NCI-H1048 (cell line): Measurements from ENCODE around the gene DCTN3.

Experiments used
- DNase-seq: peaks from one replicate; lab custom pipeline; 2025; lab: John Stamatoyannopoulos, UW

Gene DCTN3

DNA sequence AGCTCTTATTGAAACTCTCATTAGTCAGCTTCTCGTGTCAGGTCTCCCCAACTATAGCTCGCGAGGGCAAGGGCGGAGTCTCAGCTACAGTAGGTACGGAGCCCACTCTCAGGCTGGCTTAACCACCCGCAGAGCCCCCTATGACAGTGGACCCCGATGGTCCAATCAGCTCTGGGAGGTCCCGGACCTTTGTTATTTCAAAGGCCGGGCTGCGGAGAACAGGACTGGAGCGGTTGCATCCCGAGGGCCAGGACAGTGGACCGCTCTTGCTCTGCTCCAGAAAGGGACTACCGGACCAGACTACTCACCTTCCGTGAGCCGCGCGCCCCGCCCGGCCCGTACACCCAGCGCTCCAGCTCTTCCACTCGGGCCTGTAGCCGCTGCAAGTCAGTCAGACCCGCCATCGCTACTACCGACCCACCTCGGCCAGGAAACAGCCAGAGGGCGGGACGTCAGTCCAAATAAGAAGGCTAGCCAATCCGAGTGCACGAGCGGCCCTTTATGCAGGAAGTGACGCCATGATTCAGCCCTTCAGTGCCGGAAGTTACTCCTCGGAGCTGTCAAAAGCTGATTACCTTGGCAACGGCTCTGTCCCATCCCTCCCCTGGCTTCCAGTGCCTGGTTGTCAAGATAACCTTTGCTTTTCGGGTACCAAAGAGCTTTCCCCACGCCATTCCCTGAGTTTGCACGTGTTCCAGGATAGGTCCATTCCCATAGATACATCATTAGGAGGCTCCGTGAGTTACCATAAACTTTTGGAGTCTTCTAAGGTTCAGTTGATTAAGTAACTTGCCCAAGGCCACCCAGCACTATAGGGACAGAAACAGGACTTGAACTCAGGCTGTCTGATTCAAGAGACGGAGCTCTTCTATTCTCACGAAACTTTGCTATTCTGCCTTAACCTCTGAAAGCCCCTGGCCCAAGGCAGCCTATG is at the start of gene DCTN3:
TSS of gene DCTN3 (minus strand) at position 435 of the 934 bp plus-strand sequence. CDS start at position 404, 31 bp downstream.
- DNase-seq: peak; percentile 93

DNA sequence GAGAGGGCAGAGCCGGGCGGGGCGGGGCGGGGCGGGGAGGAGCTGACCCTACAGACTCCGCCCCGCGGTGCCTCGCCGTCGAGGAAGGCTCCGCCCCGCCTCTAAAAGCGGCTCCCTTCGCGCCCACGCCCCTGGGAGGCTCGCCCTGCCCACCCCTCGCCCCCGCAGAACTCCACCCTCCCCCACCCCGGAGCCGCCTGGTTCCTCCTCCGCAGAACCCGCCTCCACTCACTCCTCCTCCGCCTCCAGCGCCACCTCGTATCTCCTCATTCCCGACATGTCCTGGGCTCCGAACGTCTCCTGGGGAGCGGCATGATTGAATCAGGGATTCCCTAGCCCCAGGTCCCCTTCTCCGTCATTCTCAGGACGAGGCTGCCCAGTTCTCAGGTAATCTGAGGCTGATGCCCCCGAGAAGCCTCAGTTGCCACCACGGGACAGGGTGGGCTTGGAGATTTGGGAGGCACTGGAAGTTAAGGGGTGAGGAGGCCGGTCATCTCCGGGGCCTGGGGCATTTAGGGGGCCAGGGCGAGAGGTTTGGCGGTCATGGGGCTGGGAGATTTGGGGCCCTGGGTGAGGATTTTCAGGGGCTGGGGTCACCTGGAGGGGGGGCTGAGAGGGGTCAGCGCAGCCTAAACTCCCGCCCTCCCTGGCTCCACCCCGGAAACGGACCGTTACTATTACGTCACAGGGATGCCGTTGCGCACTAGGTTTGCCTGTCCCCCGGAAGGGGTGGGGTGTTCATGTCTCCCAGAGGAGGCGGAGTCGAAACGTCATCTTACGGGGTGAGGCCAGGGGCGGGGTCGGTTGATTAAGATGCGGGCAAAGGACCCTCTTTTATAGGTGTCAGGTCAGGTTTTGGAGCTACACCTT is 45.3 kb upstream of the DCTN3 start:
- DNase-seq: peak; percentile 91

- DNase-seq: no peak
Measured at GRCh38 chr9:34665067-34665380, 44.7 kb upstream of the DCTN3 start.

GRCh38 chr9:34664281-34665066 is 44.2 kb upstream of the DCTN3 start:
- no peak for DNase-seq

GRCh38 chr9:34663303-34663605 is 43.0 kb upstream of the DCTN3 start:
- no peak for DNase-seq

DNA sequence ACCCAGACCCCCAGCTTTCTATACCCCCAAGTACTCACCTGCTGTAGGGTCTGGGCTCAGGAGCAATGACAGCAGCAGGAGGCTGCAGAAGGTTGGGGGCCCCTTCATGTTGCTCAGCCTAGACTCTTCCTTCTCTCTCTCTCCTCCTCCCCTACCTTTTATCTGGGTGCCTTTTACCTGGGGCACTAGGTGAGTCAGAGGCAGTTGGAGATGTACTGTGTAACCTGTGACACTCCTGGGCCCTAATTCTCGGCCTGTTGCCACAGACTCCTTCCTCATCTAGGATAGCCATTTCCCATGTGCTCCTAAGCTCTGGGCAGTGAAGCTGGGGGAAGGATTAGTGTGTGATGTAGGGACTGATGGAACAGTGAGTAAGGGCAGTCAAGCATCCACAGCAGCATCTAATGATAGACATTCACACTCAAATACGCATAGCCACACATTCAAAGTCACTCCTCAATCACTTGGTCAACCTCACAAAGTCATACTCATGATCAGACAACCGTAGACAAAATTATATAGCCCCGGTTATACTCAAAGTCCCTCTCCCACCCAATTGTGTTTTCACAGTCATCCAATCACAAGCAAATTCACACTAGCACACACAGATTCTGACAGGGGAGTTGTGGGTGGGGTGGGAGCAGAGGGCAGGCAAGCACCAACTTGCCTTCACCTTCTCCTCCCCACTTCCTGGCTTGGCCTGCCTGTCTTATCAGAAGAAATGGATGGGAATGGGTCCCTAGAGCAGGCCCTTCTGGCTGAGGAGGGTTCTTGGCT is 42.4 kb upstream of the DCTN3 start, which contains the start of gene CCL27:
TSS of gene CCL27 (minus strand) at position 132 of the 777 bp plus-strand sequence. CDS start at position 108, 24 bp downstream.
- DNase-seq: no peak

- no peak for DNase-seq
Measured at GRCh38 chr9:34659592-34660253, 39.4 kb upstream of the DCTN3 start.

DNA sequence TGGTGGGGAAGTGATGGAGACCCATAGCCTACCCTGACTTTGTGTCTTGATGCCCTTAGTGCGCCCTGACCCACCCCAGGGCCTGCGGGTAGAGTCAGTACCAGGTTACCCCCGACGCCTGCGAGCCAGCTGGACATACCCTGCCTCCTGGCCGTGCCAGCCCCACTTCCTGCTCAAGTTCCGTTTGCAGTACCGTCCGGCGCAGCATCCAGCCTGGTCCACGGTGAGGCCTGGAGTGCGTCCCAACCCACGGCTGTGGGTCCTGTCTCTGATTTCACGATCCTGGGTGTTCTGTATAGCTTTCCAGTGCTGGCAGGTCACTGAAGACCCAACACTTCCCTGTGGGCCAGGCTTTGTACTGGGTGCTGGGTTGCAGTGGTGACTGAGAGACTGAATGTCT is 38.2 kb upstream of the DCTN3 start:
- no peak for DNase-seq

- no peak for DNase-seq
Measured at GRCh38 chr9:34656992-34657391, 36.7 kb upstream of the DCTN3 start.

DNA sequence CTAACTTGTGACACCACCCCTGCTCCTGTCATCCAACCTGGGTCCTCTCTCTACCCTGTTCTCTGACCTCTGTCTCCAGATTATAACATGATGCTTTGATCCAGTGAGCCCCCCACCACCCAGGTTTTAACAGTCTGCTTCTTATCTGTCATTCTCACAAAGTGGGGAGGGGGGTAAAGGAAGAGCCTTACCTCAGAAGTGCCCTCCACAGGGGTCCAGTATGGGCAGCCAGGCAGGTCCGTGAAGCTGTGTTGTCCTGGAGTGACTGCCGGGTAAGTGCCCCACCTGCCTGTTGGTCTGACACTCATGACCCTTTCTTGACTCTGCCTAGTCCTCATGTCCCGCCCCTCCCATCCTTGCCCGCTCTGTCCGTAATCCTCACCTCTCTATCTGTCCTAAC is 35.1 kb upstream of the DCTN3 start:
- no peak for DNase-seq

- no peak for DNase-seq
Measured at GRCh38 chr9:34654323-34655051, 34.2 kb upstream of the DCTN3 start.

DNA sequence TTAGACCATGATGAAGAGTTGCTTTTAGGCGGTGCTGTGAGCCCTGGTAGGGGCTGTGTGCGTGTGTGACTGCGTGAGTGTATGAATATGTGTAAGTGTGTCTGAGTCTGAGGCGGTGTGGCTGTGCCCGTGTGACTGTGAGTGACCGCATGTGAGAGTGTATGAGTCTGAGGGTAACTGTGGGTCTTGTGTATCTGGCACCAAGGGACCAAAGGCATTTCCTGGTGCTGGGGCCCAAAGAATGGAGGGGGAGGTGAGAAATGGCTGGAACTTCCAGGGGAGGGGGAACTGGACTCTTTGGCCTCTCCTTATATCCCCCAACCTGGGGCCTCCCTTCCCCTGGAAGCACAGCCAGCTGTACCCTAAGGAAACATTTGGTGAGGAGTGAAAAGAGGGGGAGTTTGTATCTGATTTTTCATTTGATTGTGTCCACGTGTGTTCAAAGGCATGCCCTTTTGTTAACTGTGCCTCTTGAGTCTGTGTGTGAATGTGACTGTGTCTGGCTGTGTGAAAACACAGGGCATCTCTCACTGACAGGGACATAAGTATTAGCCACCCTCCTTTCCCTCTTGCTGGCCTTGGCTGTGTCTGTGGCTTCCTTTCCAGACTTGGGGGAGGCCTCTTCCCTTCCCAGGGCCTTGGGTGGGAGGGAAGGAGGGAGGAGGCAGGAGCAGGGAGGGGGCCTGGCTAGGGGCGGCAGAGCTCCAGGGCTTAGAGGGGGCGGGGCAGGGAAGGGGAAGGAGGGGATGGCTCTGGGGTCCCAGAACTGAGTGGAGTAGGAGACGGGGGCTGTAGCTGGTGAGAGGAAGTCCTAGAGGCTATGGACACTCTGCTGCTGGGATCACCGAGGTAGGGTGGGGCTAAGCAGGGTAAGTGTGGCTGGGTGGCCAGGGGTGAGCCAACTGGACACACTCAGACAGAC is 33.1 kb upstream of the DCTN3 start:
- no peak for DNase-seq

- DNase-seq: no peak
Measured at GRCh38 chr9:34652602-34653000, 32.3 kb upstream of the DCTN3 start.

GRCh38 chr9:34651876-34652601 is 31.7 kb upstream of the DCTN3 start, which contains the start of gene IL11RA:
IL11RA (plus strand) TSS chr9:34652185; CDS start chr9:34655218, 3,033 bp downstream.
- DNase-seq: no peak

- DNase-seq: no peak
Measured at GRCh38 chr9:34651321-34651720, 31.0 kb upstream of the DCTN3 start.

GRCh38 chr9:34650816-34651215 is 30.5 kb upstream of the DCTN3 start:
- DNase-seq: no peak

GRCh38 chr9:34648673-34649072 is 28.4 kb upstream of the DCTN3 start:
- no peak for DNase-seq

- DNase-seq: no peak
Measured at GRCh38 chr9:34647651-34648050, 27.4 kb upstream of the DCTN3 start.
